ENCODE data around the gene FYN.

The FYN gene

DNA sequence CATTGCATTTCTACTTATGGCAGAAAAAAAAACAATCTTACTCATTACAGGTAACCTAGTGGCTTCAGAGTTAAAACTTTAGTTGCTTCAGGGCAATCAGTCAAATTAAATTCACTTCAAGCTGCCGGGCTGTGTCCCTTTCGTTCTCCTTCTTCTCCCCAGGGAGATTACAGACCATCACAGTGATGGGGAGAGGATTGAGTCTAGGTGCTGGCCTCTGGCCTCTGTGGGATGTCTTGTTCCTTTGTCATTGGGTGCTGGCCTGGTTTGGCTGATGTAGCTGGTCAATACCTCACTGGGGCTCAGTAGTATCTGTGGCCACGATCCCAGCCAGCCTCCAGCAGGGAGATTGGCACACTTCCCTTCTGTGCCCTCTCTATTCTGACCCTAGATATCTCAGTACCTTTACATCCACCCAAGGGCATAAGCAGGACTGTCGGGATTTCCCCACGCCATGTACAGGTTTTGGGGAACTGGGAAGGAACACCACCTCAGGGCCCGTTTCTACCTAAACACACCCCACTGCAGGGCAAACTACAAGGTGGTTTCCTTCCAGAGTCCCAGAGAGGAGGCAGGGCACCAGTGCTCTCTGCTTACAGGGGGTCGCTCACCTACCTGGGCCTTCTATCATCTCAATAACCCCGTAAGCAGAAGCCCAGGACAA lies 15.4 kb downstream of the FYN start:
- TF ChIP-seq, protein P1, sequence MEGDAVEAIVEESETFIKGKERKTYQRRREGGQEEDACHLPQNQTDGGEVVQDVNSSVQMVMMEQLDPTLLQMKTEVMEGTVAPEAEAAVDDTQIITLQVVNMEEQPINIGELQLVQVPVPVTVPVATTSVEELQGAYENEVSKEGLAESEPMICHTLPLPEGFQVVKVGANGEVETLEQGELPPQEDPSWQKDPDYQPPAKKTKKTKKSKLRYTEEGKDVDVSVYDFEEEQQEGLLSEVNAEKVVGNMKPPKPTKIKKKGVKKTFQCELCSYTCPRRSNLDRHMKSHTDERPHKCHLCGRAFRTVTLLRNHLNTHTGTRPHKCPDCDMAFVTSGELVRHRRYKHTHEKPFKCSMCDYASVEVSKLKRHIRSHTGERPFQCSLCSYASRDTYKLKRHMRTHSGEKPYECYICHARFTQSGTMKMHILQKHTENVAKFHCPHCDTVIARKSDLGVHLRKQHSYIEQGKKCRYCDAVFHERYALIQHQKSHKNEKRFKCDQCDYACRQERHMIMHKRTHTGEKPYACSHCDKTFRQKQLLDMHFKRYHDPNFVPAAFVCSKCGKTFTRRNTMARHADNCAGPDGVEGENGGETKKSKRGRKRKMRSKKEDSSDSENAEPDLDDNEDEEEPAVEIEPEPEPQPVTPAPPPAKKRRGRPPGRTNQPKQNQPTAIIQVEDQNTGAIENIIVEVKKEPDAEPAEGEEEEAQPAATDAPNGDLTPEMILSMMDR (IDR thresholded peaks at IDR 0.05; ENCODE audit: low read depth, low read length, missing control alignments): no peak
- no peak overlapping the region for H3K4me3 ChIP-seq (replicated peaks; ENCODE audit: low read depth, low read length)
- no peak for DNase-seq (ENCODE audit: extremely low read depth, low read depth)

DNA sequence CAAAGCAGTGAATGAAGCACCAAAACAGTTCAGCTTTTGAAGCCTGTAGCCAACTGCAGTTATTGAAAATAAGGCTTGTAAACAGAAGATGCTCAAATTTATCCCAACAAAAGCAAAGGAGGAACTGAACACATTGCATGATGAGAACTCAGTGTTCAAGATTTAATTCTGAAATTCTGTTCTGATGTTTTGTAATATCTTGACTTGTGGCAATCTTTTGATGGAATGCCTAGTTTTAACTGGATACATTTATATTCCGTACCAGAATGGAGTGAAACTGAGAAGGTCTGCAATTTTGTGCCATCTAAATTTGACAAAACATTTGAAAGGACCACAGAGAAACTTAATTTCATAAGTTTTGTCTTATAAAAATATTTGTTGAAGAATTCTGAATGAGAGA lies 17.5 kb downstream of the FYN start:
- no peak overlapping the region for H3K4me3 ChIP-seq (replicated peaks; ENCODE audit: low read depth, low read length)

DNA sequence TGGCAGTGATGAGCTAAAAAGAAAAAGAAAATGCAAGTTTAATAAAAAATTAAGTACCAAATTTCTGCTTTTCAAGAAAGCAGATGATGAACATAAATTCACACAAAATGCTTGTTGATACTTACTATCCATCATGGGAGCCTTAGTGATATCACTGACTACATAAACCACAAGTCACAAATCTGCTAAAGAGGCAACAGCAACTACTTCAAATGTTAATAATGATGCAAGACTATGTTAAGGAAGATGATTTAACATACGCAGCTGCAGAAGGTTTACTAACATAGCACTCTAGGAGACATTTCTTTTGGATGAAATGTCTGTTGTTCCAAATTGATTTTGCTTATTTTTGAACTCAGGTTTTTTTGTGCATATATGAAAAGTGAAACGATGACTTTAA lies 18.6 kb downstream of the FYN start:
- TF ChIP-seq, protein P1 (IDR thresholded peaks at IDR 0.05; ENCODE audit: low read depth, low read length, missing control alignments): no peak

More for the DNA sequence above, 17.5 kb downstream of the FYN start:
- no peak for DNase-seq (ENCODE audit: extremely low read depth, low read depth)
- TF ChIP-seq, protein P1 (IDR thresholded peaks at IDR 0.05; ENCODE audit: low read depth, low read length, missing control alignments): no peak

DNA sequence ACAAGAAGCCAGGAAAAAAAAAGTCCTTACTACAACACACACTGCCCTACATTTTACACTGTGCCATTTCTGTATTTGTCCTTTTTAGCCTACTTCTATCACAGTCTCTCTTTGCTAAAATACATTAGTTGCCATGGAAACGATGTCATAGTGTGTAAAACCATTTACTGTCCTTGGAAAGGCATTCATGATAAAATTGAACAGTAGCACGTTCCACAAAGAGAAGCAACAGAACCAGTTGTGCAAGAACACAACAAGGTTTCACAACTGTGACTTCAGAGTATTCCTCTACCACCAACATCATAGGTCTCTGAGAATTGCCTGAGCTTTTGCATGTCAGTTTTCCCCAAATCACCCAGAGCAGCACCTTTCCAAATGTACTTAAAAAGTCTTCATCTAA lies 20.5 kb downstream of the FYN start:
- DNase-seq (ENCODE audit: extremely low read depth, low read depth): no peak
- no peak overlapping the region for H3K4me3 ChIP-seq (replicated peaks; ENCODE audit: low read depth, low read length)
- TF ChIP-seq, protein P1 (IDR thresholded peaks at IDR 0.05; ENCODE audit: low read depth, low read length, missing control alignments): no peak

More for the DNA sequence above, 18.6 kb downstream of the FYN start:
- DNase-seq (ENCODE audit: extremely low read depth, low read depth): no peak
- H3K4me3 ChIP-seq (replicated peaks; ENCODE audit: low read depth, low read length): no peak overlapping the region

DNA sequence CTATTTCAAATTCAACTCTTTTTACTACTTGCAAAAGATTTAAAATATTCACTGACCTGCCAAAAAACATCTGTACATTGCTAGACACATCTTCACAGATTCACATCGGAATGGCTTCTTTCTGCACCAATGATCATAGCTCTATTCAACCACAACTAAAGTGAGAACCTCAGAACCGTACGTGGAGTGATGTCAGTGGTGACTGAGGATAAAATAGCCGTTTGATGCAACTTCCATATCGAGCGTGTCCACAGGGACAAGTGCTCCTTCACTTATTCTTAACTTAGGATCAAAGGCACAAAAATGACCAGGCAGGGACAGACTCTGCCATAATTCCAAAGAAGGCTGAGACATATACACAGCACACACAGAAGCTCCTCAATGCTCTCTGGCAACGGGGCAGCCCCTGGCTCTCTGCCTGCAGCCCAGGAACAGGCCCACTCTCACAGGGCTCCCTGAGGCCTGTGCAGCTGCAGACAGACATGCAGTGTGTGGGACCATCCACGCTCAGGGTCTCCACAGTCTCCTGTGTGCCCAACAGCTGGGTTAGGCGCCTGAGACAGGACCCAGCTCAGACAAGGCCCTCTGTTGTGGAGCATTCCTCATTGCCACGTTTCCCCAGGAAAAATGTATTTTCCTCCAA lies 22.8 kb downstream of the FYN start:
- TF ChIP-seq, protein P1 (IDR thresholded peaks at IDR 0.05; ENCODE audit: low read depth, low read length, missing control alignments): no peak
- no peak overlapping the region for H3K4me3 ChIP-seq (replicated peaks; ENCODE audit: low read depth, low read length)

DNA sequence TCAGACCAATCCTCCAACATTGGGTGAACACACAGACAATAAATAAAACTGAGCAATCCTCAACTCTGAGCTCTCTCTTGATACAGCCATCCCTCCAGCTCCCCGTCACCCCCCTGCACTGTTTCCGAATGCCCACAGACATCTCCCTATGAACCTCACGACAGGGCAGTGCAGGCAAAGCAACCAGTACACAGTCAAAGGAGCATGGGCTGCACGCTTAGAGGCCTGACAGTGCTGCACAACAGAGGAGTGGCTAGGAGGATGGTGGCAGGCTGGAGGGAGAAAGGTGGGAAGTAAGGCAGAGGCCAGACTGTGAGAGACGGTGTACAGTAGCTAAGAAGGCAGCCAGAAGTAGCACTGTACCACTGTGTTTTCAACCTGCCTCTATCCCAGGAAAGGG lies 24.0 kb downstream of the FYN start:
- no peak overlapping the region for H3K4me3 ChIP-seq (replicated peaks; ENCODE audit: low read depth, low read length)
- no peak for DNase-seq (ENCODE audit: extremely low read depth, low read depth)
- TF ChIP-seq, protein P1 (IDR thresholded peaks at IDR 0.05; ENCODE audit: low read depth, low read length, missing control alignments): no peak

More for the DNA sequence above, 22.8 kb downstream of the FYN start:
- DNase-seq (ENCODE audit: extremely low read depth, low read depth): no peak
